Astrocyte of the cerebellum (primary cell): ENCODE measurements around the gene DOCK1.
A peak's percentile ranks its signal among the peaks of the same experiment; 100 is the strongest.

Experiments used
- DNase-seq: peaks from one replicate; pipeline ENCODE4 v3.0.0-alpha.2; 2011; ENCODE audit warnings: low read depth
- H3K4me3 ChIP-seq: 2 replicates; pipeline ENCODE4 v1.5.1; 2011; ENCODE audit warnings: mild to moderate bottlenecking, low read depth, low read length, moderate library complexity
- in situ Hi-C: cut with HindIII; loops from 2 replicates; pipeline ENCODE4 v1.10.0; 2017; ENCODE audit warnings: low sequenced_read_pairs
- TF ChIP-seq, protein P1 (sequence below): IDR thresholded peaks from 2 replicates; pipeline ENCODE4 v1.5.1; 2012; ENCODE audit warnings: low read length, low read depth, moderate library complexity, mild to moderate bottlenecking; ENCODE audit errors: missing control alignments

DOCK1 gene

DNA sequence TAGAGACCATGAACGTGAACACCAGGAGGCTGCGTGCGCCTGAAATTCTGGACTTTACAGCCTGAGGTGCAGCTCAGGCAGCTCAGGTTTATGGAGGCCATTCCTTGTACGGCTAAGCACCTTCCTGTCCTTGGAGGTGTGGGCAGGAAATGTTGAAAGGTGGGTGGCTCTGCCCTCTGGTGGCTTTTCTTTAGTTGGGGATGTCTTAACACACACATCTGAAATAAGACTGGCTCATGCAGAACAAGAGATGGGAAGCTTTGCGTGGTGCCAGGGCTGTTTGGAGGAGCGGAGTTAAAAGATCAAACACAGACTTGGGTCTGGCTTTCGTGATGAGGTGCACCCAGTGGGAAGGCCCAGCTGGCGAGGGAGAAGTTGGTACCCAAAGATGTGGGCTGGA is 64.1 kb downstream of the DOCK1 start:
- in situ Hi-C loops: no loop called here
- TF ChIP-seq, protein P1, sequence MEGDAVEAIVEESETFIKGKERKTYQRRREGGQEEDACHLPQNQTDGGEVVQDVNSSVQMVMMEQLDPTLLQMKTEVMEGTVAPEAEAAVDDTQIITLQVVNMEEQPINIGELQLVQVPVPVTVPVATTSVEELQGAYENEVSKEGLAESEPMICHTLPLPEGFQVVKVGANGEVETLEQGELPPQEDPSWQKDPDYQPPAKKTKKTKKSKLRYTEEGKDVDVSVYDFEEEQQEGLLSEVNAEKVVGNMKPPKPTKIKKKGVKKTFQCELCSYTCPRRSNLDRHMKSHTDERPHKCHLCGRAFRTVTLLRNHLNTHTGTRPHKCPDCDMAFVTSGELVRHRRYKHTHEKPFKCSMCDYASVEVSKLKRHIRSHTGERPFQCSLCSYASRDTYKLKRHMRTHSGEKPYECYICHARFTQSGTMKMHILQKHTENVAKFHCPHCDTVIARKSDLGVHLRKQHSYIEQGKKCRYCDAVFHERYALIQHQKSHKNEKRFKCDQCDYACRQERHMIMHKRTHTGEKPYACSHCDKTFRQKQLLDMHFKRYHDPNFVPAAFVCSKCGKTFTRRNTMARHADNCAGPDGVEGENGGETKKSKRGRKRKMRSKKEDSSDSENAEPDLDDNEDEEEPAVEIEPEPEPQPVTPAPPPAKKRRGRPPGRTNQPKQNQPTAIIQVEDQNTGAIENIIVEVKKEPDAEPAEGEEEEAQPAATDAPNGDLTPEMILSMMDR: peak; percentile 30
- H3K4me3 ChIP-seq: no peak overlapping the region
- no peak for DNase-seq

DNA sequence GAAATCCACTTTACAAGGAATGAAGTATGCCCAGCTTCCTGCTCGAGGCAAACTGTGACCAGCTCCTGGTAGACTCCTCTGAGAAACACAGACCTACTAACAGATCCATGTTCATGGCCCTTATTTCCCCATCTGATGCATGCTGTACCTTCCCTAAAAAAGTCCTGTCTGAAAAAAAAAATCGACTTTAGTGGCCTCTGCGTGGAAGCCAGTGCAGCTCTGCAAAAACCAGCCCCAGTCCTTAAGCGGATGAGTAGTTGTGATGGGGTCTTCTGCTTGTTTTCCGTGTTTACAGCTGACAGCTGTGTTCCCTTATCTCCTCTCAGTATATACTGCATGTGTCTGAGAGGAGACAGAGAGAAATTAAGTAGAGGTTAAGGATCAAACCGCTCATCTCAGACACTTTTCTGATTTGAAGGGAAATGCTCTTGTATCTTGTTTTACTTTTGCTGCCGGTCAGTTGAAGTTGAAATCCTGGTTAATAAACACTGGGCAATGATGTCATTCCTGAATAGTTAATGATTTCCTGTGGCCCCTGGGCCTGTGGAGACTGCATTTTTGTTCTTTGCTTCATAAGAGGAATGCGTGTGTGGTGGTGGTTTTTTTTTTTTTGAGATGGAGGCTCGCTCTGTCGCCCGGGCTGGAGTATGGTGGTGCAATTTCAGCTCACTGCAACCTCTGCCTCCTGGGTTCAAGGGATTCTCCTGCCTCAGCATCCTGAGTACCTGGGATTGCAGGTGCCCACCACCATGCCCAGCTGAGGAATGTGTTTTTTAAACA is 67.6 kb downstream of the DOCK1 start:
- peak; percentile 91 for DNase-seq
- in situ Hi-C loops: no loop called here
- no peak overlapping the region for H3K4me3 ChIP-seq

DNA sequence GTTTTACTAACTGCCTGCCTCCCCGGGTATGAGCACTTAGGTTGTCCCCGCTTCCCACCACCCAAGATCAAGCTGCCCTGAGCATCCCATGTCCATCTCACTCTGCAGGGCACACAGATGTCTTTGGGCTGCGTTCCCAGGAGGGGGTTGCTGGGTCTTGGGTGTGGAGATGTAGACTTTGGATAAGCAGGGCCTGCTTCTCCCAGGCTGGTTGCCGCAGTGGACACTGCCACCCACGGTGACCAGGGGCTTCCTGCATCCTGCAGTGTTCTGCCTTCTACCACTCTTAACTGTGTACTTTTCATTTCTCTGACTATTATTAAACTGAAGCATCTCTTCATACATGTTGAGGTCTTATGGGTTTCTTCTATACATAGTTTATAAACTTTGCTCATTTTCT is 70.0 kb downstream of the DOCK1 start:
- TF ChIP-seq, protein P1: no peak
- H3K4me3 ChIP-seq: no peak overlapping the region
- DNase-seq: no peak
- in situ Hi-C loops: no loop called here

More for the DNA sequence above, 67.6 kb downstream of the DOCK1 start:
- TF ChIP-seq, protein P1: no peak

DNA sequence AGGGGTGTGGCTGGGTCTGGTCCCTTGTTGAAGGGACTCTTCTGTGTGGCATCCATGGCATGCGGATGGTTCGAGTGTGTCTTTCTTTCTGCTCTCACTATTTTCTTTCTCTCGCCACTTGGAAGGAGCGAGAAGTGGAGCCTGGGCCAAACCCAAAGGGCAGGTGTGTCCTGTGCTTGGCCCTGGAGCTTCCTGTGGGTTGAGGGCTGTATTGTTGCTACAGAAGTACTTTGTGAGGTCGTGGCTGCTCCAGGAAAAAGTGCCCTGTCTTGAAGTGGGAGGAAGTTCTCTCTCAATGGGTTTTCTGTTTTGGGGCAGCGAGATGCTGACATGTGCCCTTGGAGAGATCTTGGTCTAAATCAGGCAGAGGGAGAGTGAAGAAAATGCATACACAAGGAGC is 72.0 kb downstream of the DOCK1 start:
- in situ Hi-C loops: no loop called here
- no peak overlapping the region for H3K4me3 ChIP-seq
- TF ChIP-seq, protein P1: no peak
- no peak for DNase-seq

DNA sequence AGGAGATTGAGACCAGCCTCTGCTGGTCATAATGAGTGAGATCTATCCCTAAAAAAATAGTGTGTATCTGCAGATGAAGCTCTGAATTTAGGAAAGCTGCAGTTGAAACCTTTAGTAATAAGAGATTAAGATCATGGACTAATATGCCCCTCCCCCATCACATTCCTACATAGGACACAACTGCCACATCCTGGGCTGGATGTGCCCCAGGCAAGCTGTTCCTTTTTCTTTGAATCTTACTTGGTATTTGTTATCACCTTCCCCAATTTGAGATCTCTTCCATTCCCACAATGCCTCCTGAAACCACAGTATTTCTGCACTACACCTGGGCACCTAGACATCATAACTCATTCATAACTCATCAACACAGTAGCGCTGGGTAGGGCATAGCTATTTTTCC is 74.1 kb downstream of the DOCK1 start:
- no peak overlapping the region for H3K4me3 ChIP-seq
- TF ChIP-seq, protein P1: no peak
- no peak for DNase-seq
- in situ Hi-C loops: no loop called here

DNA sequence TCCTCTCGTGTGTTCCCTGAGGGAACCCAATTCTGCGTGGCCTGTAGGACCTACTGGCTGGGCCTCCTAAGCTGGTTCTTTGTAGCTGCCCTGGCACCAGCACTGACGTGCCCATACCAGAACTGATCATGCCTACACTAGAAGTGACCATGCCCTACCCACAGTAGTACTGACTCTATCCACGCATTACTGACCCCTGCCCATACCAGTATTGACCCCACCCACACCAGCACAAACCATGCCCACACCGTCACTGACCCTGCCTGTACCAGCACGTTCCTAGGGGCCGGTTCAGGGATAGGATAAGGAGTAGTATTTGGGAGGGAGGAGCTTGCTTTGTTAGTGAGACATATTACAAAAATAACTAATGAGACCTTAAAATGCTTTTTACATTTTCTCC is 88.0 kb downstream of the DOCK1 start:
- in situ Hi-C loops: no loop called here
- H3K4me3 ChIP-seq: no peak overlapping the region
- no peak for DNase-seq
- TF ChIP-seq, protein P1: no peak
